Tibial nerve (tissue), 4 donors: ENCODE results near the gene B3GAT2. TPM values are rescaled to one million over a fixed set of nuclear protein-coding genes. Genes with fewer than 3 reads are reported as not detected.

Experiments
- DNase-seq, 2 donors: peaks; one replicate each; pipeline ENCODE4 v3.0.0-alpha.2; 2019; ENCODE audit warnings: low spot score in 2 of 2
- H3K27ac ChIP-seq, 4 donors: fragments of 200-600 bp; sonication (generic) in 3 of 4; one replicate each; pipeline ENCODE4 v1.5.1; 2017 to 2019; ENCODE audit warnings: mild to moderate bottlenecking in 1 of 4
- H3K27me3 ChIP-seq, 2 donors: fragments of 200-600 bp; sonication (generic) in 1 of 2; one replicate each; pipeline versions ENCODE4 v1.5.1 to v1.6.0; 2017 to 2019
- H3K36me3 ChIP-seq, 3 donors: fragments of 200-600 bp; sonication (generic); one replicate each; pipeline ENCODE4 v1.5.1; 2018 to 2019
- H3K4me1 ChIP-seq, 4 donors: fragments of 200-600 bp; sonication (generic) in 3 of 4; one replicate each; pipeline ENCODE4 v1.5.1; 2017 to 2019
- H3K4me3 ChIP-seq, 4 donors: fragments of 200-600 bp; sonication (generic) in 3 of 4; one replicate each; pipeline ENCODE4 v1.5.1; 2017 to 2019; ENCODE audit warnings: mild to moderate bottlenecking in 1 of 4, moderate library complexity in 1 of 4
- H3K9me3 ChIP-seq, 4 donors: fragments of 200-600 bp; sonication (generic) in 3 of 4; one replicate each; pipeline ENCODE4 v1.5.1; 2017 to 2019
- CTCF ChIP-seq, 5 experiments: fragments of 200-600 bp in 3 of 5; fragments of 450-650 bp in 2 of 5; sonication (generic) in 3 of 5; IDR thresholded peaks; one replicate each; pipeline ENCODE4 v1.5.1; 2016 to 2019; ENCODE audit warnings: antibody characterized with exemption in 5 of 5, mild to moderate bottlenecking in 3 of 5, moderate library complexity in 2 of 5
- EP300 ChIP-seq, 2 donors: sonication (generic); formaldehyde crosslinking; IDR thresholded peaks; one replicate each; pipeline ENCODE4 v1.6.1; 2017; ENCODE audit warnings: antibody characterized with exemption in 2 of 2, mild to moderate bottlenecking in 1 of 2
- POLR2A ChIP-seq, 2 donors: fragments of 450-650 bp; IDR thresholded peaks; one replicate each; pipeline ENCODE4 v1.6.1; 2017; ENCODE audit warnings: antibody characterized with exemption in 2 of 2, mild to moderate bottlenecking in 2 of 2, moderate library complexity in 2 of 2
- WGBS, 2 donors: methylation state at CpG; one replicate each; pipeline ENCODE4 v1.1.5; 2018; 5-methylcytosine and 5-hydroxymethylcytosine counted together
- total RNA-seq, 4 donors: library from RNA; depleted of rRNA; stranded (reverse); fragments of >200 nt; gene quantifications; one replicate each; pipeline ENCODE4 v1.1.0, GENCODE V29; 2016

The B3GAT2 gene
- total RNA-seq, 4 donors from 2014 or later: 0.30 TPM; not detected in 3

DNA sequence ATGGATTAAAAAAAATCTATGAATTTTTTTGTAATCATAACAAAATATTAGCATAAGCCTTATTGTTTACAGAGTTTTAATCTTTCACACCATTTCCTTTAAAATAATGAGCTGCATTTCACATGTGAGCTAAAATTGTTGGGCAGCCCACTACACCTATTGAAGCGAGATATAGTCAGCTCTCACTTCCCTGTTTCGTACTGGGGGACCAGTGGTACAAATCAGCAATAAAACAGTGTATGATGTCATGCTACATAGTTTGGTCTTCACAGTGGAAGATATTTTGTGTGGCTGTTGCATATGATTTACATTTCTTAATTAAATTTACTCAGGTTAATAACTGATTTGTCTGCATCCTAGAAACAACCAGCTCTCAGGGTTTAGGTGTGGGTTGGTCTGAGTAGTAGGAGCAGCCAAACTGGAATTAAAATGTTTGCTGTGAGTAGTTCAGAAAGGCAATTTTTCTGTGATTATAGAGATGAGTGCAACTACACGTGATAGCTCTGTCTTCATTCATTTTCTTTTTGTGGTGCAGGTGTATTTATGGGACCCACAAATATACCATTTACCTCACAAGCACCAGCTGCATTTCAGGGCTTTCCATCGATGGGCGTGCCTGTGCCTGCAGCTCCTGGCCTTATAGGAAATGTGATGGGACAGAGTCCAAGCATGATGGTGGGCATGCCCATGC lies 99.3 kb downstream of the B3GAT2 start:
- H3K36me3 ChIP-seq: peaks cover 0 to 49% (median 8%) of the 10 kb centered on the region in 3 donors
- 92 to 96% methylated on average over 5 of the region's 5 CpGs for WGBS, 2 donors
- TF ChIP-seq EP300 (IDR thresholded peaks at IDR 0.05) (no peak), POLR2A (IDR thresholded peaks at IDR 0.05) (no peak), CTCF (IDR thresholded peaks at IDR 0.05) (no peak)

DNA sequence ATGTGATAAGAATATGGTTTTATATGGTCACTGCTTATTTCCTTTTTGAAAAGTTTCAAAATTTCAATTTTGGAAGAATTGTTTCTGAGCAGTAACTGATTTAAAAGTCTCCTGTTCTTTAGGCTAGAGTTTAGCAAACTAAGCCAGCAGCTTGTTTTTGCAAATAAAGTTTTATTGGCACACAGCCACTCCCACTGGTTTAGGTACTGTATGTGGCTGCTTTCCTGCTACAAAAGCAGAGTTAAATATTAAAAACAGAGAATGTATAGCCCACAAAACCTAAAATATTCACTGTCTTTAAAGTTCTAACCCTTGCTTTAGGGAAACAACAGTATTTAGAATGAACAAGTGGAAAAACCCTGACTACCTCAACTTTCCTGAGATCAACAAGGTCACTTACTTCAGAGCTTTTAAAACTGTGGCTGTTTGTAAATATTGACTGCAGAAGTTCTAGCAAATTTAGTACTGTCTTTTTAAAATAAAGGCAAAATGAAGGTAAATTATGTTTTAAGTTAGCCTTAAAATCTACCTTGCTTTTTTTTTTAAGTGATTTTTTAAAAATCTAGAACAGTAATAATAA lies 104.1 kb downstream of the B3GAT2 start:
- TF ChIP-seq CTCF (IDR thresholded peaks at IDR 0.05) (no peak), POLR2A (IDR thresholded peaks at IDR 0.05) (no peak), EP300 (IDR thresholded peaks at IDR 0.05) (no peak)

More for the DNA sequence above, 99.3 kb downstream of the B3GAT2 start:
- Histone ChIP-seq H3K9me3 (no peaks in the 10 kb centered on the region), H3K4me1 (no peaks in the 10 kb centered on the region), H3K27ac (no peak overlapping the region), H3K4me3 (no peak overlapping the region), H3K27me3 (no peaks in the 10 kb centered on the region)
- no peak for DNase-seq

DNA sequence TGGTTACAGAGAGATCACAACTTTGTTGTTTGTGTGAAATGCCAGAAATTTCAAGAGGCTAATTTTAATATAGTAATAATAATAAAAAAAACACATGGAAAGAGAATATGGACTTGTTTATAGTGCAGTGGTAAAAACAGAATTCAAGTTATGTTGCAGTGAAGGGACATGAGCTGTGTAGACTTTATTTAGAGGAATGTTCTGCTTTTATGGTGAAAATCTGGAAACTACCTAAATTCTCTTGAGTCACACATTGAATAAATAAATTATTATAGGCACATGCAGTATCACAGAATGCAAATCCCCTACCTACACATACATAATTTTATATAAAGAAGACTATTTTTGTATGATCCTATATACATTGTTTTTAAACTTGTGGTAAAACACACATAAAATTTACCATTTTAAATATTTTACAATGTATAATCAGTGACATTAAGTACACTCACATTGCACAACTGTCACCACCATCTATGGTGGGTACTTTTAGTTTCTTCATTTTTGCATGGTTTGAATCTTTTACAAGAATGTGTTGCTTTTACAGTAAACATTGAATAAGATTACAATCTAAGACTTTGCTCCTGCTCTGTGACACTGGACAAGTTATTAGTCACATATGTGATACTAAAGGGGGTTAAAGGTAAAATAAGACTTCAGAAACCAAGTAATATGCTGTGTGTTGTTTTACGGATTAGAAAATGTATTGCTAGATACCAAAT lies 107.4 kb downstream of the B3GAT2 start:
- WGBS, 2 donors: 91 to 95% methylated on average over 1 of the region's 1 CpG
- peaks cover 0 to 13% (median 0%) of the 10 kb centered on the region in 3 donors for H3K36me3 ChIP-seq
- H3K4me3 ChIP-seq: no peak overlapping the region
- TF ChIP-seq EP300 (IDR thresholded peaks at IDR 0.05): no peak
- TF ChIP-seq CTCF (IDR thresholded peaks at IDR 0.05): no peak
- no peak for TF ChIP-seq POLR2A (IDR thresholded peaks at IDR 0.05)
- H3K27ac ChIP-seq: no peak overlapping the region
- no peaks in the 10 kb centered on the region for H3K27me3 ChIP-seq
- DNase-seq: no peak
- no peaks in the 10 kb centered on the region for H3K9me3 ChIP-seq
- H3K4me1 ChIP-seq: no peaks in the 10 kb centered on the region

More for the DNA sequence above, 104.1 kb downstream of the B3GAT2 start:
- no peak overlapping the region for H3K27ac ChIP-seq
- peaks cover 0 to 22% (median 0%) of the 10 kb centered on the region in 3 donors for H3K36me3 ChIP-seq
- no peaks in the 10 kb centered on the region for H3K27me3 ChIP-seq
- DNase-seq: no peak
- H3K9me3 ChIP-seq: no peaks in the 10 kb centered on the region
- H3K4me1 ChIP-seq: no peaks in the 10 kb centered on the region
- H3K4me3 ChIP-seq: no peak overlapping the region

- H3K4me3 ChIP-seq: no peak overlapping the region
- H3K36me3 ChIP-seq: peaks cover 0 to 7% (median 0%) of the 10 kb centered on the region in 3 donors
- no peak for TF ChIP-seq CTCF (IDR thresholded peaks at IDR 0.05)
- no peak for TF ChIP-seq EP300 (IDR thresholded peaks at IDR 0.05)
- TF ChIP-seq POLR2A (IDR thresholded peaks at IDR 0.05): no peak
- no peaks in the 10 kb centered on the region for H3K9me3 ChIP-seq
- H3K27ac ChIP-seq: no peak overlapping the region
- H3K4me1 ChIP-seq: no peaks in the 10 kb centered on the region
- 58 to 62% methylated on average over 4 of the region's 4 CpGs for WGBS, 2 donors
- DNase-seq: no peak
- H3K27me3 ChIP-seq: no peaks in the 10 kb centered on the region
Measured at GRCh38 chr6:70847106-70848084, 109.5 kb downstream of the B3GAT2 start.
